GM20431 (cell line): ENCODE results near the gene PPP6R2.

Experiments
- in situ Hi-C: fragments of 300-500 bp; cut with MseI, MboI; formaldehyde crosslinking; loops from one replicate; pipeline ENCODE4 v1.15.0; 2020; ENCODE audit warnings: low sequenced_read_pairs; ENCODE audit not compliant: unreplicated experiment

The PPP6R2 gene

GRCh38 chr22:50342651-50343540 lies at the start of gene PPP6R2:
PPP6R2 (plus strand) TSS chr22:50343327; CDS start chr22:50393909, 50,582 bp downstream.
- in situ Hi-C loops, result no loop called here

- in situ Hi-C loops, result no loop called here
Measured at GRCh38 chr22:50293441-50294318, 49.4 kb upstream of the PPP6R2 start.

GRCh38 chr22:50294319-50294656 lies 48.8 kb upstream of the PPP6R2 start:
- in situ Hi-C loops, result no loop called here

GRCh38 chr22:50296658-50297490 lies 46.3 kb upstream of the PPP6R2 start:
- in situ Hi-C loops, result no loop called here

GRCh38 chr22:50297510-50298265 lies 45.4 kb upstream of the PPP6R2 start:
- in situ Hi-C loops, result no loop called here

GRCh38 chr22:50298266-50298637 lies 44.9 kb upstream of the PPP6R2 start:
- in situ Hi-C loops, result no loop called here

GRCh38 chr22:50298937-50299784 lies 44.0 kb upstream of the PPP6R2 start:
- in situ Hi-C loops, result no loop called here

GRCh38 chr22:50299785-50300619 lies 43.1 kb upstream of the PPP6R2 start:
- in situ Hi-C loops, result no loop called here

GRCh38 chr22:50300620-50301257 lies 42.4 kb upstream of the PPP6R2 start:
- in situ Hi-C loops, result no loop called here

- in situ Hi-C loops, result no loop called here
Measured at GRCh38 chr22:50301581-50301991, 41.5 kb upstream of the PPP6R2 start.

- in situ Hi-C loops, result no loop called here
Measured at GRCh38 chr22:50302041-50302541, 41.0 kb upstream of the PPP6R2 start.

- in situ Hi-C loops, result no loop called here
Measured at GRCh38 chr22:50302564-50302963, 40.6 kb upstream of the PPP6R2 start.

- in situ Hi-C loops, result no loop called here
Measured at GRCh38 chr22:50303515-50303847, 39.6 kb upstream of the PPP6R2 start.

GRCh38 chr22:50303848-50304527 lies 39.1 kb upstream of the PPP6R2 start:
- in situ Hi-C loops, result no loop called here

GRCh38 chr22:50304528-50305392 lies 38.4 kb upstream of the PPP6R2 start:
- in situ Hi-C loops, result no loop called here

- in situ Hi-C loops, result no loop called here
Measured at GRCh38 chr22:50305393-50305922, 37.7 kb upstream of the PPP6R2 start.
